WTC11 (cell line): ENCODE measurements around the gene MRPL11. TPM values are rescaled to one million over a fixed set of nuclear protein-coding genes. Genes with fewer than 3 reads are reported as not detected.
A peak's percentile ranks its signal among the peaks of the same experiment; 100 is the strongest.

Source experiments
- ATAC-seq: fragments of 200-7000 bp; cut with Tn5 transposase; 2 replicates; pipeline ENCODE4 v1.10.0; 2021; ENCODE audit warnings: mild to moderate bottlenecking, moderate library complexity
- CTCF ChIA-PET: fragments of 300-600 bp; sonication (Branson Sonifier 250); formaldehyde crosslinking; loops from one replicate; lab custom pipeline; 2021; ENCODE audit warnings: antibody characterized with exemption; lab: Charles Lee
- POLR2A ChIA-PET: fragments of 350-600 bp; sonication (Branson Sonifier 250); formaldehyde crosslinking; loops from one replicate; lab custom pipeline; 2021; ENCODE audit warnings: antibody characterized with exemption; lab: Charles Lee
- DNase-seq: peaks from one replicate; pipeline ENCODE4 v3.0.0; 2021; ENCODE audit warnings: low spot score
- H3K27ac Mint-ChIP-seq: 2 replicates; pipeline ENCODE4 v1.8.0; 2021; ENCODE audit warnings: mixed read lengths
- H3K27me3 Mint-ChIP-seq: 2 replicates; pipeline ENCODE4 v1.8.0; 2021; ENCODE audit warnings: low read depth, mild to moderate bottlenecking, moderate library complexity, mixed read lengths
- H3K36me3 Mint-ChIP-seq: 2 replicates; pipeline ENCODE4 v1.8.0; 2021; ENCODE audit warnings: mixed read lengths
- H3K4me1 Mint-ChIP-seq: 2 replicates; pipeline ENCODE4 v1.8.0; 2022; ENCODE audit warnings: mixed read lengths
- H3K4me3 Mint-ChIP-seq: 2 replicates; pipeline ENCODE4 v1.8.0; 2021; ENCODE audit warnings: mild to moderate bottlenecking, moderate library complexity, mixed read lengths
- H3K9me3 Mint-ChIP-seq: 2 replicates; pipeline ENCODE4 v1.8.0; 2021; ENCODE audit warnings: mixed read lengths
- AR ChIP-seq: fragments of 250-450 bp; sonication (Bioruptor Pico); IDR thresholded peaks from 2 replicates; pipeline ENCODE4 v1.9.0; 2021; ENCODE audit warnings: mild to moderate bottlenecking
- CBFB ChIP-seq: sonication (generic); formaldehyde crosslinking; IDR thresholded peaks from 2 replicates; pipeline ENCODE4 v1.8.1; 2022; ENCODE audit warnings: mild to moderate bottlenecking, low read depth, missing genetic modification reagents
- E2F1 ChIP-seq: sonication (generic); formaldehyde crosslinking; IDR thresholded peaks from 2 replicates; pipeline ENCODE4 v1.8.0; 2022; ENCODE audit warnings: mild to moderate bottlenecking, missing genetic modification reagents
- ETV6 ChIP-seq: sonication (generic); formaldehyde crosslinking; IDR thresholded peaks from 2 replicates; pipeline ENCODE4 v1.8.1; 2022; ENCODE audit warnings: mild to moderate bottlenecking, missing genetic modification reagents
- FOXP1 ChIP-seq: sonication (generic); formaldehyde crosslinking; IDR thresholded peaks from 2 replicates; pipeline ENCODE4 v1.8.0; 2022; ENCODE audit warnings: missing genetic modification reagents, mild to moderate bottlenecking, moderate library complexity, borderline replicate concordance
- HMGXB4 ChIP-seq: sonication (generic); formaldehyde crosslinking; IDR thresholded peaks from 2 replicates; pipeline ENCODE4 v1.8.1; 2023; ENCODE audit warnings: mild to moderate bottlenecking, moderate library complexity, missing genetic modification reagents
- MLX ChIP-seq: sonication (generic); formaldehyde crosslinking; IDR thresholded peaks from 2 replicates; pipeline ENCODE4 v1.8.1; 2023; ENCODE audit warnings: mild to moderate bottlenecking, missing genetic modification reagents, moderate library complexity
- MYBL2 ChIP-seq: sonication (generic); formaldehyde crosslinking; IDR thresholded peaks from 2 replicates; pipeline ENCODE4 v1.8.1; 2023; ENCODE audit warnings: mild to moderate bottlenecking, moderate library complexity, missing genetic modification reagents
- SMAD4 ChIP-seq: sonication (generic); formaldehyde crosslinking; IDR thresholded peaks from 2 replicates; pipeline ENCODE4 v1.8.0; 2022; ENCODE audit warnings: mild to moderate bottlenecking, missing genetic modification reagents
- STAT6 ChIP-seq: sonication (generic); formaldehyde crosslinking; conservative IDR thresholded peaks from 2 replicates; pipeline ENCODE4 v1.8.1; 2023; ENCODE audit warnings: mild to moderate bottlenecking, low read depth, missing genetic modification reagents, moderate library complexity
- ZNF219 ChIP-seq: sonication (generic); formaldehyde crosslinking; IDR thresholded peaks from 2 replicates; pipeline ENCODE4 v1.8.0; 2023; ENCODE audit warnings: missing genetic modification reagents, mild to moderate bottlenecking, borderline replicate concordance
- ZNF281 ChIP-seq: sonication (generic); formaldehyde crosslinking; IDR thresholded peaks from 2 replicates; pipeline ENCODE4 v1.8.0; 2023; ENCODE audit warnings: mild to moderate bottlenecking, missing genetic modification reagents
- ZNF396 ChIP-seq: fragments of 250-450 bp; sonication (Bioruptor Pico); IDR thresholded peaks from 2 replicates; pipeline ENCODE4 v1.8.0; 2021; ENCODE audit warnings: mild to moderate bottlenecking, moderate library complexity, borderline replicate concordance
- total RNA-seq: library from RNA; stranded (reverse); gene quantifications from 3 replicates; pipeline ENCODE4 v1.2.3, GENCODE V29; 2021

Gene MRPL11
- total RNA-seq, 1 experiment from 2014 or later, result 137 TPM

- peaks cover 29% of the 10 kb centered on the region for H3K4me1 Mint-ChIP-seq
- peaks cover 16% of the 10 kb centered on the region for H3K27me3 Mint-ChIP-seq
- H3K4me3 Mint-ChIP-seq, result no peak overlapping the region
- 0 out of 2 replicates have a peak overlapping the region, but pooled peaks have one; percentile 8 for H3K27ac Mint-ChIP-seq
- TF ChIP-seq ZNF396 (CRISPR knock-in tag), result no peak
- TF ChIP-seq ZNF219, result no peak
- no peak for TF ChIP-seq MYBL2 (CRISPR knock-in tag)
- no peak for TF ChIP-seq AR (CRISPR knock-in tag)
- TF ChIP-seq SMAD4 (CRISPR knock-in tag), result no peak
- no peak for TF ChIP-seq E2F1 (CRISPR knock-in tag)
- no peak for TF ChIP-seq HMGXB4 (CRISPR knock-in tag)
- no peak for TF ChIP-seq ZNF281 (CRISPR knock-in tag)
- TF ChIP-seq STAT6 (CRISPR knock-in tag), result no peak
- TF ChIP-seq CBFB, result no peak
- TF ChIP-seq ETV6 (CRISPR knock-in tag), result no peak
- no peak for TF ChIP-seq FOXP1 (CRISPR knock-in tag)
- no peak for TF ChIP-seq MLX (CRISPR knock-in tag)
- no peak for ATAC-seq
- POLR2A ChIA-PET, result interaction anchor here (1.6 kb wide), 1 partner anchor 9 kb away, joined by 6 read pairs; no protein-coding TSS in a partner anchor
- no peak for DNase-seq
- no peaks in the 10 kb centered on the region for H3K36me3 Mint-ChIP-seq
- CTCF ChIA-PET, result interaction anchor here (0.9 to 4.1 kb wide), 5 partner anchors 9 to 83 kb away, joined by 3 to 36 read pairs (median 6); partner anchors contain the start of genes MRPL11 and NPAS4
- no peaks in the 10 kb centered on the region for H3K9me3 Mint-ChIP-seq
These were observed 26.5 kb downstream of the MRPL11 start for GRCh38 chr11:66412110-66412509.
